A549 (cell line): ENCODE results near the gene TMEM185B. TPM values are rescaled to one million over a fixed set of nuclear protein-coding genes. Genes with fewer than 3 reads are reported as not detected.
A peak's percentile ranks its signal among the peaks of the same experiment; 100 is the strongest.

ENCODE experiments used
- ATAC-seq, 2 experiments: fragments of 200-7000 bp in 1 of 2; fragments of >200 bp in 1 of 2; cut with Nextera tagmentation in 1 of 2; cut with Tn5 transposase in 1 of 2; 3 replicates each; pipeline versions ENCODE4 v1.8.0 to v1.9.1; 2018 to 2020; ENCODE audit warnings: mild to moderate bottlenecking in 1 of 2, moderate library complexity in 1 of 2
- CTCF ChIA-PET: fragments of 300-600 bp; sonication (Branson Sonifier 250); formaldehyde crosslinking; extraction: SDS; loops from one replicate; lab custom pipeline; 2021; ENCODE audit warnings: antibody characterized with exemption, inconsistent platforms; lab: Yijun Ruan, JAX
- POLR2A ChIA-PET: fragments of 350-600 bp; formaldehyde crosslinking; extraction: SDS; loops from one replicate; lab custom pipeline; 2021; ENCODE audit warnings: antibody characterized with exemption, inconsistent platforms; lab: Yijun Ruan, JAX
- DNase-seq, 2 experiments: peaks; one replicate each; pipeline versions ENCODE4 v3.0.0 to v3.0.0-alpha.2; 2011 to 2016; ENCODE audit warnings: low read depth in 1 of 2, low spot score in 1 of 2
- FAIRE-seq: peaks from 2 replicates; lab custom pipeline; 2011; peaks lifted over from hg19 to GRCh38; lab: Jason Lieb, UNC
- H3K27ac ChIP-seq, 2 experiments: fragments of >200 bp; sonication (Bioruptor Twin); formaldehyde crosslinking; 3 replicates each; pipeline ENCODE4 v1.5.1; 2016 to 2017
- H3K4me1 ChIP-seq: fragments of >200 bp; sonication (Bioruptor Twin); formaldehyde crosslinking; 3 replicates; pipeline ENCODE4 v1.6.1; 2016
- H3K4me2 ChIP-seq: fragments of >200 bp; sonication (Bioruptor Twin); formaldehyde crosslinking; 3 replicates; pipeline ENCODE4 v1.6.1; 2016
- H3K4me3 ChIP-seq: fragments of >200 bp; sonication (Bioruptor Twin); formaldehyde crosslinking; 3 replicates; pipeline ENCODE4 v1.5.1; 2016
- H3K9me3 ChIP-seq: fragments of >200 bp; sonication (Bioruptor Twin); formaldehyde crosslinking; 3 replicates; pipeline ENCODE4 v1.6.1; 2016
- BHLHE40 ChIP-seq: IDR thresholded peaks from 2 replicates; pipeline ENCODE4 v1.6.1; 2012; ENCODE audit warnings: low read depth, low read length, inconsistent platforms
- CBX2 ChIP-seq: fragments of 200-600 bp; sonication (generic); IDR thresholded peaks from 2 replicates; pipeline ENCODE4 v1.6.1; 2016; ENCODE audit warnings: low read depth, mild to moderate bottlenecking, borderline replicate concordance
- CBX8 ChIP-seq: fragments of 200-600 bp; sonication (generic); IDR thresholded peaks from 2 replicates; pipeline ENCODE4 v1.6.1; 2016
- CEBPB ChIP-seq, 2 experiments: fragments of >200 bp in 1 of 2; sonication (Bioruptor Twin) in 1 of 2; formaldehyde crosslinking in 1 of 2; IDR thresholded peaks; 2 replicates each; pipeline ENCODE4 v1.6.1; 2012 to 2016
- CHD2 ChIP-seq: fragments of 150-350 bp; IDR thresholded peaks from 2 replicates; pipeline ENCODE4 v1.6.1; 2014; ENCODE audit warnings: low read length; ENCODE audit not compliant: partially characterized antibody
- CHD4 ChIP-seq: fragments of 200-600 bp; sonication (generic); IDR thresholded peaks from 2 replicates; pipeline ENCODE4 v1.6.1; 2016; ENCODE audit warnings: antibody characterized with exemption, mild to moderate bottlenecking, borderline replicate concordance
- FOSL2 ChIP-seq, 2 experiments: fragments of 450-650 bp in 1 of 2; fragments of >200 bp in 1 of 2; sonication (Bioruptor Twin) in 1 of 2; formaldehyde crosslinking; IDR thresholded peaks; 2 replicates each; pipeline versions ENCODE4 v1.5.0 to v1.6.1; 2016 to 2020; ENCODE audit warnings: mild to moderate bottlenecking in 1 of 2, moderate library complexity in 1 of 2
- HOXB13 ChIP-seq: fragments of 250-450 bp; sonication (Bioruptor Pico); IDR thresholded peaks from 2 replicates; pipeline ENCODE4 v1.5.0; 2020; ENCODE audit warnings: low read depth, mild to moderate bottlenecking, moderate library complexity
- HOXB5 ChIP-seq: fragments of 250-450 bp; sonication (Bioruptor Pico); IDR thresholded peaks from 2 replicates; pipeline ENCODE4 v1.5.0; 2020; ENCODE audit warnings: mild to moderate bottlenecking, moderate library complexity
- JUN ChIP-seq, 2 experiments: fragments of >200 bp; sonication (Bioruptor Twin); formaldehyde crosslinking; IDR thresholded peaks; 2 replicates in 1 of 2; 3 replicates in 1 of 2; pipeline ENCODE4 v1.6.1; 2016 to 2017
- KDM1A ChIP-seq: fragments of 200-600 bp; sonication (generic); IDR thresholded peaks from 2 replicates; pipeline ENCODE4 v1.6.1; 2016; ENCODE audit warnings: low read depth, mild to moderate bottlenecking
- NFE2L2 ChIP-seq: fragments of 150-350 bp; conservative IDR thresholded peaks from 2 replicates; pipeline ENCODE4 v1.6.1; 2014; ENCODE audit warnings: low read length
- POLR2AphosphoS2 ChIP-seq: conservative IDR thresholded peaks from 2 replicates; pipeline ENCODE4 v1.6.1; 2012; ENCODE audit warnings: low read length, improper control_type of control experiment, inconsistent platforms
- RCOR1 ChIP-seq: fragments of 150-350 bp; IDR thresholded peaks from 2 replicates; pipeline ENCODE4 v1.6.1; 2014; ENCODE audit warnings: antibody characterized with exemption, low read length, low read depth
- RFX5 ChIP-seq: fragments of 450-650 bp; IDR thresholded peaks from 2 replicates; pipeline ENCODE4 v1.7.1; 2014; ENCODE audit warnings: antibody characterized with exemption, mild to moderate bottlenecking, moderate library complexity
- SREBF2 ChIP-seq: fragments of 450-650 bp; IDR thresholded peaks from 2 replicates; pipeline ENCODE4 v1.6.1; 2014; ENCODE audit warnings: mild to moderate bottlenecking, moderate library complexity
- TFCP2L1 ChIP-seq: fragments of 250-450 bp; sonication (Bioruptor Pico); IDR thresholded peaks from 2 replicates; pipeline ENCODE4 v1.5.0; 2021; ENCODE audit warnings: mild to moderate bottlenecking
- ZC3H11A ChIP-seq: fragments of 450-650 bp; IDR thresholded peaks from 2 replicates; pipeline ENCODE4 v1.6.1; 2014; ENCODE audit warnings: antibody characterized with exemption, mild to moderate bottlenecking
- ZSCAN20 ChIP-seq: fragments of 250-450 bp; sonication (Bioruptor Pico); IDR thresholded peaks from 2 replicates; pipeline ENCODE4 v1.8.0; 2022; ENCODE audit warnings: mild to moderate bottlenecking, moderate library complexity
- WGBS: methylation state at CpG from one replicate; pipeline ENCODE4 v1.1.6; 2017; ENCODE audit errors: missing lambda C conversion rate; 5-methylcytosine and 5-hydroxymethylcytosine counted together
- polyA plus RNA-seq, 4 experiments: library from polyadenylated mRNA; depleted of rRNA in 3 of 4; stranded (reverse); fragments of >200 nt; fragmentation: RNase III in 1 of 4; extraction: RNeasy Plus Mini Kit Qiagen cat#74134 plus additional on column Dnase treatment in 1 of 4; gene quantifications; 2 replicates in 3 of 4; 3 replicates in 1 of 4; pipeline ENCODE4 v1.2.3, GENCODE V29; 2011 to 2017

TMEM185B gene
- polyA plus RNA-seq, 2 of the 4 experiments (the other 2 are of a cell fraction): 30.3 to 41.8 TPM

GRCh38 chr2:120246546-120247300, 23.5 kb upstream of the TMEM185B start:
- TF ChIP-seq NFE2L2 (no peak), RCOR1 (no peak), CBX2 (no peak), RFX5 (no peak), CEBPB (IDR thresholded peaks at IDR 0.05) (no peak), CHD4 (no peak), HOXB5 (CRISPR knock-in tag) (no peak)

DNA sequence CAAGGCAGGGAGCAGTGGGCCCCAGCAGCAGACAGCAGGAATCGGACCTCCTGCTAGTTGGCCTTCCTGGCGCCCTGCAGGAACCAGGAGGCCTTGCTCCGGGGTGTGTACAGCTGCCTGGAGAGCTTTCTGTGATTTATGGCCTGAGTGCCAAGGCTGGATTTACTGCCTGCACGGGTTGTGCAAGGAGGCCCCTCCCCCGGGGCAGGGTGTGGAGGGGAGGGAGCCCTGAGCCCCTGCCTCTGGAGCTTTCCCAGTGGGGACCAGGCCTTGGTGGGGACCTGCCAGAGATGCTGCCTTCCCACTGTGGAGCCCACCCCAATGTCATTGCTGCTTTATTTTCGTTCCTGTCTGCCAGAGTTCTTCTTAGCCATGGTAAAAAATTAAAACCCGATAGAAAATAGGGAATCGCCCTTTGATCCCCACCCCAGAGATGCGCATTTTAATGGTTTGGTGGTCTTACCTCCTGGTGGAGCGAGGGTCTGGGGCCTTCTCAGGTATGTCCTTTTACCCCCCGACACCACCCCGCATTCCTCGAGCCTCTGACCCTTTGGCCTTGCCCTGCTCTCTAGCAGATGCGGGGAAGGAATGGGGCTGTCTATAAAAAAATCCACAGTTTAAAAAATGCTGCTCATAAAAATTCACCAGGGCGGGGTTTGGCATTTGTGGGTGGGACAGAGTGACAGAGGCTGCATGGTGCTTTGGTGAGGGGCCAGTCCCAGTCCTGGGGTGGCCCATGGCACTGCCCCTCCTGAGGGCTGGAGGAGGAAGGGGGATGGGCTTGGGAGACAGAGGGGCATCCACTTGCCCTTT, 22.5 kb upstream of the TMEM185B start:
- H3K4me3 ChIP-seq: no peak overlapping the region
- FAIRE-seq (no peak), ATAC-seq (peak; percentile 60 to 76; a peak in 5 of 6 replicates), DNase-seq (peak in 1 of 2 experiments; percentile 48)
- peak overlapping the region; percentile 74 for H3K4me2 ChIP-seq
- peak overlapping the region; percentile 51 to 81 for H3K27ac ChIP-seq
- POLR2A ChIA-PET: no interaction called here
- H3K9me3 ChIP-seq: no peaks in the 10 kb centered on the region
- WGBS: 65% methylated on average over 12 of the region's 15 CpGs
- TF ChIP-seq CEBPB (IDR thresholded peaks at IDR 0.05) (peak in 1 of 2 experiments; percentile 35; a peak in 2 of 4 replicates), ZSCAN20 (CRISPR knock-in tag) (no peak), CBX2 (no peak)
- H3K4me1 ChIP-seq: peaks cover 19% of the 10 kb centered on the region
- CTCF ChIA-PET: interaction anchor here (1.2 kb wide), 3 partner anchors 9 to 136 kb away, joined by 3 to 4 read pairs (median 4); no protein-coding TSS in a partner anchor

More at GRCh38 chr2:120246546-120247300, 23.5 kb upstream of the TMEM185B start:
- Histone ChIP-seq H3K4me2 (peak overlapping the region; percentile 74; the same call in 2 of the 3 replicates), H3K9me3 (no peaks in the 10 kb centered on the region), H3K4me1 (peaks cover 19% of the 10 kb centered on the region), H3K4me3 (no peak overlapping the region), H3K27ac (peak overlapping the region in 1 of 2 experiments; percentile 81; a peak in 4 of 6 replicates)
- POLR2A ChIA-PET: no interaction called here
- CTCF ChIA-PET: interaction anchor here (1.0 to 1.7 kb wide), 3 partner anchors 14 to 66 kb away, joined by 4 to 6 read pairs (median 4); no protein-coding TSS in a partner anchor
- WGBS: 89% methylated on average over 20 of the region's 20 CpGs
- no peak for DNase-seq
- no peak for ATAC-seq
- FAIRE-seq: no peak

DNA sequence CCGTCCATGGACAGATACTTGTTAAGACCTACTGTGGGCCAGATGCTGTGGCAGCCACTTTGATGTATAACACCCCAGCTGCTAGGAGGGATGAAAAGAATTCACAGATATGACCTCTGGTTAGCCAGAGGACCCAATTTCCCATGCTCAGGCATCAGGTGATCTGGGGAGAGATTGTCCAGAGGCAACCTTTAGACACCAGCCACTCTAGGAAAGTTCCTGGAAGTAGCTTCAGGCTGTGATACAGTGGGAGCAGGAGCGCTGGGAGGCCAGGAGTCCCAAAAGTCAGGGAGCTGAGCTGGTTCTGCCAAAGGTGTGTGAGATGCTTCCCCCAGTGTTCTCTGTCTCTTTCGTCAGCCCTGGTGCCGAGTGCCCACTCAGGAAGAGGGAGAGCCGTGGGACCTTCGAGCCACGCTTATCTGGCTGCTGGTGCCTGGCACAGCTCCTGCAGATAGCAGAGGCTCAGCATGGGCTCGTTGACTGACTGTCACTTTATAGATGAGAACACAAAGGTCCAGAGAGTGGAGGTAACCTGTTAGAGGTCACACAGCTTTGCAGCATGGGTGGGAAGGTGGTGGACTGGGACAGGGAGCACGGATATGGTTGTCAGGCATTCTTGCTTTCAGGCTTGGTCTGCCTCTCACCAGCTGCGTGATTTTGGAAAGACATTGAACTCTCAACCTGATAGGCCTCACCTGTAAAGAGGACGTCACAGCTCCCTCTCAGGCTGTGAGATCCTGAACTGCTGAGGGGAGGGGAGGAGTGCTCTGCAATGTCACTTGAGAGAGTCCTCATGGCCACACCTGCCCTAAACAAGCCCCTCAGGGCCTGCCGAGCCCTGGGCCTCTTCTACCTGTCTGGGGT, 21.7 kb upstream of the TMEM185B start:
- POLR2A ChIA-PET: no interaction called here
- Histone ChIP-seq H3K9me3 (no peaks in the 10 kb centered on the region), H3K4me2 (peak overlapping the region; percentile 74), H3K27ac (peak overlapping the region; percentile 51 to 81; a peak in 5 of 6 replicates), H3K4me1 (peaks cover 28% of the 10 kb centered on the region), H3K4me3 (no peak overlapping the region)
- DNase-seq (no peak), FAIRE-seq (no peak), ATAC-seq (peak in 1 of 2 experiments; percentile 29; a peak in 3 of 6 replicates)
- 79% methylated on average over 12 of the region's 12 CpGs for WGBS
- CTCF ChIA-PET: interaction anchor here (1.2 kb wide), 4 partner anchors 10 to 135 kb away, joined by 3 to 4 read pairs (median 4); no protein-coding TSS in a partner anchor
- TF ChIP-seq POLR2AphosphoS2: no peak
- no peak for TF ChIP-seq HOXB13 (CRISPR knock-in tag)
- TF ChIP-seq FOSL2 (IDR thresholded peaks at IDR 0.05): no peak
- TF ChIP-seq FOSL2 (CRISPR knock-in tag; IDR thresholded peaks at IDR 0.05): no peak
- no peak for TF ChIP-seq SREBF2
- TF ChIP-seq JUN (IDR thresholded peaks at IDR 0.05): no peak
- no peak for TF ChIP-seq KDM1A
- no peak for TF ChIP-seq CHD2
- TF ChIP-seq ZC3H11A: no peak
- TF ChIP-seq TFCP2L1 (CRISPR knock-in tag): no peak
- TF ChIP-seq BHLHE40: no peak
- no peak for TF ChIP-seq NFE2L2
- TF ChIP-seq CBX8: no peak
